Uterus (tissue), 4 donors: ENCODE results near the gene TADA1. TPM values are rescaled to one million over a fixed set of nuclear protein-coding genes. Genes with fewer than 3 reads are reported as not detected.

Experiments
- DNase-seq, 2 donors: peaks; one replicate each; pipeline ENCODE4 v3.0.0-alpha.2; 2019 to 2020
- H3K27ac ChIP-seq, 2 donors: fragments of 200-600 bp; sonication (generic); 1 replicate in 1 of 2; 2 replicates in 1 of 2; pipeline ENCODE4 v1.5.1; 2016 to 2018
- H3K27me3 ChIP-seq, 2 donors: fragments of 200-600 bp; sonication (generic); one replicate each; pipeline ENCODE4 v1.5.1; 2018 to 2019; ENCODE audit warnings: control low read depth in 1 of 2
- H3K36me3 ChIP-seq, 2 donors: fragments of 200-600 bp; sonication (generic); one replicate each; pipeline ENCODE4 v1.5.1; 2019; ENCODE audit warnings: control low read depth in 1 of 2
- H3K4me1 ChIP-seq, 2 donors: fragments of 200-600 bp; sonication (generic); one replicate each; pipeline ENCODE4 v1.5.1; 2018 to 2019; ENCODE audit warnings: control low read depth in 1 of 2
- H3K4me3 ChIP-seq, 2 donors: fragments of 200-600 bp; sonication (generic); 1 replicate in 1 of 2; 2 replicates in 1 of 2; pipeline ENCODE4 v1.5.1; 2018 to 2019; ENCODE audit warnings: mild to moderate bottlenecking in 1 of 2
- H3K9me3 ChIP-seq, 2 donors: fragments of 200-600 bp; sonication (generic); one replicate each; pipeline ENCODE4 v1.5.1; 2019; ENCODE audit warnings: control low read depth in 1 of 2
- POLR2A ChIP-seq, 2 donors: fragments of 450-650 bp; IDR thresholded peaks; one replicate each; pipeline ENCODE4 v1.6.1; 2016; ENCODE audit warnings: antibody characterized with exemption in 2 of 2, mild to moderate bottlenecking in 1 of 2, moderate library complexity in 1 of 2
- intact Hi-C: fragments of 100-400 bp; cut with DNase I; formaldehyde crosslinking; loops from one replicate; pipeline ENCODE4 v1.15.1; 2023; ENCODE audit warnings: low total_unique reads
- total RNA-seq, 4 donors: library from RNA; depleted of rRNA in 3 of 4; stranded (reverse); fragments of >200 nt in 3 of 4; gene quantifications; one replicate each; pipeline versions ENCODE4 v1.1.0 to v1.2.4, GENCODE V29; 2014 to 2023
- TF ChIP-seq, protein P1 (sequence below), 4 experiments: fragments of 200-600 bp in 2 of 4; fragments of 450-650 bp in 2 of 4; sonication (generic) in 2 of 4; IDR thresholded peaks; one replicate each; pipeline ENCODE4 v1.5.1; 2016 to 2019; ENCODE audit warnings: antibody characterized with exemption in 4 of 4, mild to moderate bottlenecking in 2 of 4, moderate library complexity in 1 of 4
- donor health status: DM: yes; HTN: yes; CAD: no.

Gene TADA1
- total RNA-seq, 4 donors from 2014 or later: 6.8 to 32.0 (median 18.8) TPM

GRCh38 chr1:166874464-166874863 is 1.6 kb downstream of the TADA1 start:
- Histone ChIP-seq H3K27me3 (no peaks in the 10 kb centered on the region), H3K4me1 (peaks cover 0 to 11% of the 10 kb centered on the region in 2 donors), H3K36me3 (no peaks in the 10 kb centered on the region), H3K27ac (no peak overlapping the region), H3K4me3 (no peak overlapping the region), H3K9me3 (no peaks in the 10 kb centered on the region)
- no peak for DNase-seq
- no peak for TF ChIP-seq POLR2A (IDR thresholded peaks at IDR 0.05)
- TF ChIP-seq, protein P1, sequence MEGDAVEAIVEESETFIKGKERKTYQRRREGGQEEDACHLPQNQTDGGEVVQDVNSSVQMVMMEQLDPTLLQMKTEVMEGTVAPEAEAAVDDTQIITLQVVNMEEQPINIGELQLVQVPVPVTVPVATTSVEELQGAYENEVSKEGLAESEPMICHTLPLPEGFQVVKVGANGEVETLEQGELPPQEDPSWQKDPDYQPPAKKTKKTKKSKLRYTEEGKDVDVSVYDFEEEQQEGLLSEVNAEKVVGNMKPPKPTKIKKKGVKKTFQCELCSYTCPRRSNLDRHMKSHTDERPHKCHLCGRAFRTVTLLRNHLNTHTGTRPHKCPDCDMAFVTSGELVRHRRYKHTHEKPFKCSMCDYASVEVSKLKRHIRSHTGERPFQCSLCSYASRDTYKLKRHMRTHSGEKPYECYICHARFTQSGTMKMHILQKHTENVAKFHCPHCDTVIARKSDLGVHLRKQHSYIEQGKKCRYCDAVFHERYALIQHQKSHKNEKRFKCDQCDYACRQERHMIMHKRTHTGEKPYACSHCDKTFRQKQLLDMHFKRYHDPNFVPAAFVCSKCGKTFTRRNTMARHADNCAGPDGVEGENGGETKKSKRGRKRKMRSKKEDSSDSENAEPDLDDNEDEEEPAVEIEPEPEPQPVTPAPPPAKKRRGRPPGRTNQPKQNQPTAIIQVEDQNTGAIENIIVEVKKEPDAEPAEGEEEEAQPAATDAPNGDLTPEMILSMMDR (IDR thresholded peaks at IDR 0.05): no peak
- intact Hi-C loops: no loop called here

GRCh38 chr1:166870584-166870983 is 5.5 kb downstream of the TADA1 start:
- intact Hi-C loops: no loop called here
- H3K36me3 ChIP-seq: no peaks in the 10 kb centered on the region
- no peak for DNase-seq
- TF ChIP-seq POLR2A (IDR thresholded peaks at IDR 0.05): no peak
- TF ChIP-seq, protein P1 (IDR thresholded peaks at IDR 0.05): no peak
- H3K27me3 ChIP-seq: no peaks in the 10 kb centered on the region
- no peak overlapping the region for H3K4me3 ChIP-seq
- peaks cover 0 to 5% of the 10 kb centered on the region in 2 donors for H3K4me1 ChIP-seq
- no peak overlapping the region for H3K27ac ChIP-seq
- no peaks in the 10 kb centered on the region for H3K9me3 ChIP-seq

DNA sequence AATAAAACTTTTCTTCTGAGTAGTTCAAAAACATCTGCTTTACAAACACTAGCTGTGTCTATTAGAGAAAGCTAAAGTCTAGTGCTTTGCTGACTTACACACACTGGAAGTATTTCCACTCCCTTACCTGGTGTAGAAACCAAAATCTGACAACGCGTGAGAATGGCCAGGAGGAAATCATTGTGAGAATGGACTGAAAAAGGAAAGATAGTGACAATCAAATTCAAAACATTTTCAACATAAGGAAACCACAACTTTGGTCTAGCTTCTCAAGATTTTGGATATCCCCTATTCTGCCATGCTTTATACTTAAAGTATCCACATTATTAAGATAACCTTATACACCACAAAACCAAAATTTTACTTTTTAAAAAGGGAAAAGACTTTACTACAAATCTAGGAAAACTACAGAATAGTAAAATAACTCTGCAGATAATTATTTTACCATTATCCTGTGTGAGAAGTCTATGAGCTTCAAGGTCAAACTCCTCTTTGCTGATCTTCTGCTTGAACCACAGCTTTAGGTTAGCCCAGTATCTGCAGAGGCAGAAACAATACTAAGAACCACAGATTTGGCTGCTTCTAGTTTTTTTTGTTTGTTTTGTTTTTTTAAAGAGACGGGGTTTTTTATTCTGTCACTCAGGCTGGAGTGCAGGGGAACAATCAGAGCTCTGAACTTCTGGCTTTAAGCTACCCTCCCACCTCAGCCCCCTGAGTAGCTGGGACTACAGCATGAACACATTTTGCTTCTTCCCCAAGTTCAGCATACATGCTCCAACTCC is 6.6 kb downstream of the TADA1 start:
- Histone ChIP-seq H3K27me3 (no peaks in the 10 kb centered on the region), H3K4me1 (no peaks in the 10 kb centered on the region), H3K27ac (no peak overlapping the region), H3K36me3 (no peaks in the 10 kb centered on the region), H3K4me3 (no peak overlapping the region), H3K9me3 (no peaks in the 10 kb centered on the region)
- no peak for DNase-seq
- intact Hi-C loops: no loop called here
- TF ChIP-seq, protein P1 (IDR thresholded peaks at IDR 0.05): no peak
- no peak for TF ChIP-seq POLR2A (IDR thresholded peaks at IDR 0.05)

GRCh38 chr1:166868639-166869038 is 7.4 kb downstream of the TADA1 start:
- no peaks in the 10 kb centered on the region for H3K36me3 ChIP-seq
- no peak overlapping the region for H3K27ac ChIP-seq
- H3K4me3 ChIP-seq: no peak overlapping the region
- no peak for DNase-seq
- H3K4me1 ChIP-seq: no peaks in the 10 kb centered on the region
- no peaks in the 10 kb centered on the region for H3K9me3 ChIP-seq
- intact Hi-C loops: no loop called here
- no peaks in the 10 kb centered on the region for H3K27me3 ChIP-seq
- no peak for TF ChIP-seq POLR2A (IDR thresholded peaks at IDR 0.05)
- TF ChIP-seq, protein P1 (IDR thresholded peaks at IDR 0.05): no peak

GRCh38 chr1:166865926-166866325 is 10.1 kb downstream of the TADA1 start:
- no peak overlapping the region for H3K4me3 ChIP-seq
- no peaks in the 10 kb centered on the region for H3K4me1 ChIP-seq
- intact Hi-C loops: no loop called here
- no peaks in the 10 kb centered on the region for H3K9me3 ChIP-seq
- no peak for DNase-seq
- H3K36me3 ChIP-seq: no peaks in the 10 kb centered on the region
- no peaks in the 10 kb centered on the region for H3K27me3 ChIP-seq
- TF ChIP-seq POLR2A (IDR thresholded peaks at IDR 0.05): no peak
- TF ChIP-seq, protein P1 (IDR thresholded peaks at IDR 0.05): no peak
- H3K27ac ChIP-seq: no peak overlapping the region
